ENCODE data around the gene APH1B. TPM values are rescaled to one million over a fixed set of nuclear protein-coding genes. Genes with fewer than 3 reads are reported as not detected.

Gene APH1B
- total and polyA plus RNA-seq, 9 of the 15 experiments (the other 6 are each of a cell fraction or from before 2014, with no cell fraction given), result 5.1 to 9.7 (median 7.0) TPM

DNA sequence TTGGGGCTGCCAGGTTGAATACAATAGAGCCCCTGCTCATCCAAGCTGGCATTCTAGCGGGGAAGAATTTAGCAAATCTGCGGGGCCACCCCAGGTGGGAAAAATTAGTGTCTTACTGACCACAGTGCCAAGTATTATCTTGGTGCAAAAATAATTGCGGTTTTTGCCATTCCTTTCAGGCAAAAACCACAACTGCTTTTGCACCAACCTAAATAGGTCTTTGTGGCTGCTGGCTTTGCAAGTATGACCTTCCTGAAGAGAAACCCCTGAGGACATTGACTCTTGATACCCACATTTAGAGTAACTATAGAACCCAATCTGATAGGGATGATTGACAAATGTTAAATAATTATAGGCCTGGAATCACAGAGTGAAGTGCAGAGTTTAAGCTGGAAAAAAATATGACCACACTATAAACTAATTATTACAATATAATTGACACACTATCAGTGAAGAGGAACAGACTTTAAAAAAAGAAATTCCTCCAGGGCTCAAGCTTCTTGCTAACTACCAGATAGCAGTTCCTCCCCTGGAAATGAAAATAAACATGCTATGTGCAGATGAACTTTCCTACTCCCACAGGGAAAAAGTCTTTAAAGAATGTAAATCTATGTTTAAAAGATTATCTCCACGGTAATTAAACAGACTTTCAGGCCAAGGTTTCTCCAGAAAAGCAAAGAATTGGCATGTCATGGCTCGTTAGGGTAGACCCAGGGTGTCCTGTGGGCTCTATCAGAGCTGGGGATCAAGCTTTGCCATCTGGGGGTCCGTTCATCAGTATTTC, 69.9 kb downstream of the APH1B start (continued):
- TF ChIP-seq, protein P1, sequence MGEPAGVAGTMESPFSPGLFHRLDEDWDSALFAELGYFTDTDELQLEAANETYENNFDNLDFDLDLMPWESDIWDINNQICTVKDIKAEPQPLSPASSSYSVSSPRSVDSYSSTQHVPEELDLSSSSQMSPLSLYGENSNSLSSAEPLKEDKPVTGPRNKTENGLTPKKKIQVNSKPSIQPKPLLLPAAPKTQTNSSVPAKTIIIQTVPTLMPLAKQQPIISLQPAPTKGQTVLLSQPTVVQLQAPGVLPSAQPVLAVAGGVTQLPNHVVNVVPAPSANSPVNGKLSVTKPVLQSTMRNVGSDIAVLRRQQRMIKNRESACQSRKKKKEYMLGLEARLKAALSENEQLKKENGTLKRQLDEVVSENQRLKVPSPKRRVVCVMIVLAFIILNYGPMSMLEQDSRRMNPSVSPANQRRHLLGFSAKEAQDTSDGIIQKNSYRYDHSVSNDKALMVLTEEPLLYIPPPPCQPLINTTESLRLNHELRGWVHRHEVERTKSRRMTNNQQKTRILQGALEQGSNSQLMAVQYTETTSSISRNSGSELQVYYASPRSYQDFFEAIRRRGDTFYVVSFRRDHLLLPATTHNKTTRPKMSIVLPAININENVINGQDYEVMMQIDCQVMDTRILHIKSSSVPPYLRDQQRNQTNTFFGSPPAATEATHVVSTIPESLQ (CRISPR knock-in tag; IDR thresholded peaks at IDR 0.05), result no peak
- TF ChIP-seq ZBTB26 (CRISPR knock-in tag; IDR thresholded peaks at IDR 0.05) (no peak), DIDO1 (tag; IDR thresholded peaks at IDR 0.05; ENCODE audit: low read depth) (no peak), ZBTB7A (IDR thresholded peaks at IDR 0.05; ENCODE audit: borderline replicate concordance, control insufficient read depth, low read depth, low read length) (no peak), LCOR (CRISPR knock-in tag; IDR thresholded peaks at IDR 0.05) (no peak)
- TF ChIP-seq, protein P2, sequence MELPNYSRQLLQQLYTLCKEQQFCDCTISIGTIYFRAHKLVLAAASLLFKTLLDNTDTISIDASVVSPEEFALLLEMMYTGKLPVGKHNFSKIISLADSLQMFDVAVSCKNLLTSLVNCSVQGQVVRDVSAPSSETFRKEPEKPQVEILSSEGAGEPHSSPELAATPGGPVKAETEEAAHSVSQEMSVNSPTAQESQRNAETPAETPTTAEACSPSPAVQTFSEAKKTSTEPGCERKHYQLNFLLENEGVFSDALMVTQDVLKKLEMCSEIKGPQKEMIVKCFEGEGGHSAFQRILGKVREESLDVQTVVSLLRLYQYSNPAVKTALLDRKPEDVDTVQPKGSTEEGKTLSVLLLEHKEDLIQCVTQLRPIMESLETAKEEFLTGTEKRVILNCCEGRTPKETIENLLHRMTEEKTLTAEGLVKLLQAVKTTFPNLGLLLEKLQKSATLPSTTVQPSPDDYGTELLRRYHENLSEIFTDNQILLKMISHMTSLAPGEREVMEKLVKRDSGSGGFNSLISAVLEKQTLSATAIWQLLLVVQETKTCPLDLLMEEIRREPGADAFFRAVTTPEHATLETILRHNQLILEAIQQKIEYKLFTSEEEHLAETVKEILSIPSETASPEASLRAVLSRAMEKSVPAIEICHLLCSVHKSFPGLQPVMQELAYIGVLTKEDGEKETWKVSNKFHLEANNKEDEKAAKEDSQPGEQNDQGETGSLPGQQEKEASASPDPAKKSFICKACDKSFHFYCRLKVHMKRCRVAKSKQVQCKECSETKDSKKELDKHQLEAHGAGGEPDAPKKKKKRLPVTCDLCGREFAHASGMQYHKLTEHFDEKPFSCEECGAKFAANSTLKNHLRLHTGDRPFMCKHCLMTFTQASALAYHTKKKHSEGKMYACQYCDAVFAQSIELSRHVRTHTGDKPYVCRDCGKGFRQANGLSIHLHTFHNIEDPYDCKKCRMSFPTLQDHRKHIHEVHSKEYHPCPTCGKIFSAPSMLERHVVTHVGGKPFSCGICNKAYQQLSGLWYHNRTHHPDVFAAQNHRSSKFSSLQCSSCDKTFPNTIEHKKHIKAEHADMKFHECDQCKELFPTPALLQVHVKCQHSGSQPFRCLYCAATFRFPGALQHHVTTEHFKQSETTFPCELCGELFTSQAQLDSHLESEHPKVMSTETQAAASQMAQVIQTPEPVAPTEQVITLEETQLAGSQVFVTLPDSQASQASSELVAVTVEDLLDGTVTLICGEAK (IDR thresholded peaks at IDR 0.05), result peak; percentile 62
- TF ChIP-seq, protein P2 (CRISPR knock-in tag; IDR thresholded peaks at IDR 0.05), result no peak
